HG03025 (cell line): ENCODE data around the gene MMEL1.
"Not testable (repeated sequence)": the region's sequence is repeated elsewhere in the genome, so short reads cannot be mapped to it uniquely, and the experiment has no call there.

Experiments used
- ATAC-seq: cut with Tn5 transposase; IDR thresholded peaks from one replicate; pipeline ENCODE4 v1.9.1; 2021; ENCODE audit warnings: mild to moderate bottlenecking, moderate library complexity; ENCODE audit not compliant: unreplicated experiment, low FRiP score

Gene MMEL1

GRCh38 chr1:2577565-2578075 is 55.2 kb downstream of the MMEL1 start:
- ATAC-seq: not testable (repeated sequence)

GRCh38 chr1:2575801-2576663 is 56.8 kb downstream of the MMEL1 start:
- no peak for ATAC-seq

- no peak for ATAC-seq
Observed at GRCh38 chr1:2574350-2574749, 58.5 kb downstream of the MMEL1 start.

GRCh38 chr1:2573250-2573920 is 59.4 kb downstream of the MMEL1 start:
- ATAC-seq: no peak

GRCh38 chr1:2571348-2571747 is 61.5 kb downstream of the MMEL1 start:
- ATAC-seq: no peak

- ATAC-seq: no peak
Observed at GRCh38 chr1:2570332-2570731, 62.5 kb downstream of the MMEL1 start.

- not testable (repeated sequence) for ATAC-seq
Observed at GRCh38 chr1:2569703-2570102, 63.1 kb downstream of the MMEL1 start.

- no peak for ATAC-seq
Observed at GRCh38 chr1:2569060-2569459, 63.8 kb downstream of the MMEL1 start.

GRCh38 chr1:2568187-2568816 is 64.5 kb downstream of the MMEL1 start:
- ATAC-seq: not testable (repeated sequence)

- ATAC-seq: no peak
Observed at GRCh38 chr1:2567083-2567679, 65.6 kb downstream of the MMEL1 start.

- no peak for ATAC-seq
Observed at GRCh38 chr1:2566101-2567045, 66.4 kb downstream of the MMEL1 start.

- ATAC-seq: no peak
Observed at GRCh38 chr1:2564815-2565374, 67.9 kb downstream of the MMEL1 start.

- ATAC-seq: no peak
Observed at GRCh38 chr1:2564006-2564814, 68.6 kb downstream of the MMEL1 start.

GRCh38 chr1:2563205-2563604 is 69.6 kb downstream of the MMEL1 start:
- no peak for ATAC-seq

GRCh38 chr1:2561898-2562895 is 70.6 kb downstream of the MMEL1 start:
- no peak for ATAC-seq

- no peak for ATAC-seq
Observed at GRCh38 chr1:2561446-2561845, 71.4 kb downstream of the MMEL1 start.

- ATAC-seq: no peak
Observed at GRCh38 chr1:2560299-2561073, 72.3 kb downstream of the MMEL1 start.
